NCI-H748 treated with DMSO at 0.1 percent for 48 hours (cell line): ENCODE results near the gene PTEN.
A peak's percentile ranks its signal among the peaks of the same experiment; 100 is the strongest.

Experiments
- DNase-seq: peaks from one replicate; lab custom pipeline; 2025; lab: John Stamatoyannopoulos, UW

Gene PTEN

DNA sequence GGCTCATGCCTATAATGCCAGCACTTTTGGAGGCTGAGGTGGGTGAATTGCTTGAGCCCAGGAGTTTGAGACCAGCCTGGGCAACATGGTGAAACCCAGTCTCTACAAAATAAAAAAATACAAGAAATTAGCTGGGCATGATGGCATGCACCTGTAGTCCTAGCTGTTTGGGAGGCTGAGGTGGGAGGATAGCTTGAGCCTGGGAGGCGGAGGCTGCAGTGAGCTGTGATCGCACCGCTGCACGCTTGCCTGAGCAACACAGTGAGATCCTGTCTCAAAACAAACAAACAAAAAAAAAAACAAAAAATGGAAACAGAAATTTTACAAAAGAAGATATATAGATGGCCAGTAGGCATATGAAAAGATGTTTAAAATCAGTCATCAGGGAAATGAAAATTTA lies 57.1 kb downstream of the PTEN start:
- no peak for DNase-seq

DNA sequence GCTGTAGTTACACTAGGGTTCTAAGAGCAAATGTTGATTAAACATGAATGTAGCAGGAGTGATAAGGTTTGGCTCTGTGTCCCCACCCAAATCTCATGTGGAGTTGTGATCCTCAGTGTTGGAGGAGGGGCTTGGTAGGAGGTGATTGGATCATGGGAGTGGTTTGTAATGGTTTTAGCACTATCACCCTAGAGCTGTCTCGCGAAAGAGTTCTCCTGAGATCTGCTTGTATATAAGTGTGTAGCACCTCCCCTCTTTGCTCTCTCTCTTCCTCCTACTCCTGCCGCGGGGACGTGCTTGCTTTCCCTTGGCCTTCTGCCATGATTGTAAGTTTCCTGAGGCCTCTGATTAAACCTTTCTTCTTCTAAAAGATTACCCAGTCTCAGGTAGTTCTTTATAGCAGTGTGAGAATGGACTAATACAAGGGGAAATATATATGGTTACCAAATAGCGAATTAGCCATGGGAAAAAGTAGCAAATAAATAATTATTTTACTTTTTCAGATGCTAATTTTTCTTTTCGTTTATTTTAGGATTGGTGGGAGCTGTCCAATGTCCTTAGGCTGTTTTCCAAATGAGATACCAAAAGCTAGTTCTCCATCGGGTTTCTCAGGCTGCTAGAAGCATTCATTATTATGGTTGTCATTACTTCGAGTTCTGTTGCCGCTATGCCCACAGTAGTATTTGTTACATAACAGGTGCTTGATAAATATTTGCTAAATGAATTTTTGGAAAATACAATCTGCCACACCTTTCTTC lies 58.7 kb downstream of the PTEN start:
- no peak for DNase-seq

GRCh38 chr10:87923233-87923632 lies 59.8 kb downstream of the PTEN start:
- DNase-seq: no peak

- DNase-seq: peak; percentile 92
These were observed 62.1 kb downstream of the PTEN start for GRCh38 chr10:87925570-87925969.

DNA sequence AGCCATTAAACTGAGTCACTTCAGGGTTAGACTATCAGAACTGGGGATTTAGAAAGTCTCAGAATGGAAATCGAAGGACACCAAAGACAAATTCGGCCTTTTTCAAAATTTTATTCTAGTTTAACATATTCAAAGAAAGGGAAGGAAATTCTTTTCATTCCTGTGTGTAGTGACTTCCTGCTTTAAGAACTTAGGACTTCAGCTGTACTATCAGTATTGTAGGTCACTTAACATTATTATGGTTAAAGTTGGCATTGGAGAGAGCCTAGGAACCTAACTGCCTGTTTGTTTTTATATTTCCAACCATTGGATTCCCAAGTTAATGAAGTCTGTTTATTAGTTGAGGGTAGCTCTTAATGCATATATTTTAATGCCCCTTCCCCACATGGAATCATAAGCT lies 63.7 kb downstream of the PTEN start:
- no peak for DNase-seq

- no peak for DNase-seq
These were observed 65.6 kb downstream of the PTEN start for GRCh38 chr10:87928996-87929395.

- no peak for DNase-seq
These were observed 66.7 kb downstream of the PTEN start for GRCh38 chr10:87930141-87930540.

- DNase-seq: no peak
These were observed 67.8 kb downstream of the PTEN start for GRCh38 chr10:87930934-87931835.

GRCh38 chr10:87931836-87932230 lies 68.4 kb downstream of the PTEN start:
- no peak for DNase-seq

DNA sequence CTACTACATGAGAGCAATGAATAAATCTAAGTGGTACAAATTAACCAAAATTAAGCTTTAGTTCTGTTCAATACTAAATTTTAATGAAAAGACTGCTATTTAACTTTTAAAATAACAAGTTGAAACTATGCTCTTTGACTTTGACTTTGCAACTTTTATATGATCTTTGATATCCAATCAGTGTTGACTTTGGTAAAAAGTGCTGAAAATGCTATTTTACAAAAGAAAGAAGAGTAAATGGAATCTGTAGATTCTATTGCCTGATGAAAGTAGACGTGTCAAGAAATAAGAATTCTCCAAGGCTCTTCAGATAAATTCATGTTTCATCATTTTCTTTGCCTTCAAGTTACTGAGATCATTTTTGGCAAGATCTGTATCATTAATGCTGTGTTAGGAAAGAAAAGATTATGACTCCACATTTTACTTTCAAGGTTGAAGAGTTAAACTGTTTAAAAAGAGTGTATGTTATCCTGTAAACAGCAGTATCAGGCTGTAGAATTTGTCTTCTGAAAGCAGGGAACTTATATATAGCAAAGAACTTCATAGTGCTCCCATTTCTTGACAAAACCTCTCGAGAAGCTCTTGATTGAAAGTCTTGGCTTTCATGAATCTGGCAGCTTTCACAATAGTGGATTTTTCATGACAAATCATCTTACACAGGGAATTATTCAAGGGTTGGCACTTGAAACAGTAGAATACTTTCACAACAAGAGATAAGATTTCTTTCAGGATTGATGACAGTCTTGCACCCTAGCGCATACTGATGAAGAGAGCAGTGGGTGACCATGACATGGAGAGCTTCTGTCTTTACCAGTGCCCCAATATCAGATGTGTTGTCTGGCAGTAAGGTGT lies 72.1 kb downstream of the PTEN start:
- DNase-seq: no peak

- DNase-seq: no peak
These were observed 76.8 kb downstream of the PTEN start for GRCh38 chr10:87940210-87940609.

- DNase-seq: no peak
These were observed 79.6 kb downstream of the PTEN start for GRCh38 chr10:87942884-87943527.

GRCh38 chr10:87945984-87946383 lies 82.6 kb downstream of the PTEN start:
- DNase-seq: no peak

- no peak for DNase-seq
These were observed 89.2 kb downstream of the PTEN start for GRCh38 chr10:87952612-87953011.

DNA sequence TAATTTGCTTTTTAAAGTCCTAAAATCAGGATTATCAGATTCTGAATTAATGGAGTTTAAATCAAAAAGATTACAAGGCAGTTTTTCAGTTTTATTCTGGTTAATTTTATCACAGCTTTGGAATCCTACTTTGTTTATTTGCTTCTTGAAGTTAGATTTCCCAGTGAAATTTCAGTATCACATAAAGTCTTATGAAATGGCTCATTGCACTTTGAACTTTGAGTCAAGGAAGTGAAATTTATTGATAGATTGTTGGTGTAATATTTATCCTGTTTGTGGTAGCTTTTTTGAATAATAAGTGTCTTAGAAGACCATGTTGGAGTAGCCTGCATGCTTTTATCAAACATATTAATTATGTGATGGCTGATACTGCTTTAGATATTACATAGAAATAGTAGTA lies 92.6 kb downstream of the PTEN start:
- DNase-seq: no peak

- DNase-seq: no peak
These were observed 94.3 kb downstream of the PTEN start for GRCh38 chr10:87957702-87958101.

DNA sequence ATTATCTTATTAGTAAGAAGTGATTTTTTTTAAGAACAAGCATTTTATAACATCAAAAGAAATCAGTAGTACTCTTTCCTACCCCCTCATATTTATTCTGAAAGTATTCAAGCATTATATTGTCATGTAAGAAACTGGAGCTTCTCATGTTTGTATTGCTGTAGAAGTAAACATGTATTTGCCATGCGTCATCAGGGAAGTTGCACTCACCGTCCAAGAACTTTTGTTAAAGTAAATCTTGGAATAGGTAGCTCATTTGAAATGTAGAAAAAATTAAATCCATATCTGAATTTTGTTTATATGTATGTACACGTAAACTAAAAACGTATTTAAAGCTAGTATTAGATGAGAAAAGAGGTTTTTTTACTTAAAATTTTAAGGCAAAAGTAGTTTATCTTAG lies 96.8 kb downstream of the PTEN start:
- no peak for DNase-seq

- no peak for DNase-seq
These were observed 97.9 kb downstream of the PTEN start for GRCh38 chr10:87961314-87961713.

DNA sequence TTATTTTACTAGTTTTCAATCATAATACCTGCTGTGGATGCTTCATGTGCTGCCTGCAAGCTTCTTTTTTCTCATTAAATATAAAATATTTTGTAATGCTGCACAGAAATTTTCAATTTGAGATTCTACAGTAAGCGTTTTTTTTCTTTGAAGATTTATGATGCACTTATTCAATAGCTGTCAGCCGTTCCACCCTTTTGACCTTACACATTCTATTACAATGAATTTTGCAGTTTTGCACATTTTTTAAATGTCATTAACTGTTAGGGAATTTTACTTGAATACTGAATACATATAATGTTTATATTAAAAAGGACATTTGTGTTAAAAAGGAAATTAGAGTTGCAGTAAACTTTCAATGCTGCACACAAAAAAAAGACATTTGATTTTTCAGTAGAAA lies 103.0 kb downstream of the PTEN start:
- no peak for DNase-seq

DNA sequence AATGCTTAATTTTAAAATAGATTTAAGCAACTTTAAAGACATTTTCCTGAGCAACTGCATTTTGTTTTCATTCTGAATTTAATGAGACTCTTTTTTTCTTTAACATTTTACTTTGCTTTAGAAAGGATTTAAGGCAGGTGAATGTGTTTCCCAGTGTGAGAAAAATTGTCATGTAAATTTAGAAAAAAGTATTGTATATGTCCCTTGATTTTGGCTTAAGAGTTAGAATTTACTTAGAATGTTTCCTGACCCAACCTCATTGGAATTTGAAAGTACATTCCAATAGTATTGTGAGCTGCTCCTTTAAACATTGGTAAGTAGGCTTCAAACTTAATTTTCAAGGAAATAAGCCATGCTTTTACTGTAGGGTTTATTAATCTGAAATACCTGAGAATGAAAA lies 110.2 kb downstream of the PTEN start:
- no peak for DNase-seq

- no peak for DNase-seq
These were observed 110.7 kb downstream of the PTEN start for GRCh38 chr10:87974130-87974529.

GRCh38 chr10:87974769-87975168 lies 111.3 kb downstream of the PTEN start:
- no peak for DNase-seq
